H1 (cell line): ENCODE results near the gene TRIOBP.

Experiments used
- POLR2A ChIP-seq, 2 experiments: IDR thresholded peaks; 1 replicate in 1 of 2; 2 replicates in 1 of 2; pipeline ENCODE4 v1.6.1; 2011; ENCODE audit warnings: low read depth in 2 of 2, low read length in 2 of 2, mild to moderate bottlenecking in 2 of 2; ENCODE audit errors: control extremely low read depth in 1 of 2
- TEAD4 ChIP-seq: IDR thresholded peaks from 2 replicates; pipeline ENCODE4 v1.6.1; 2012; ENCODE audit warnings: low read depth, low read length, inconsistent platforms, mixed read lengths
- YY1 ChIP-seq: IDR thresholded peaks from 2 replicates; pipeline ENCODE4 v1.6.1; 2011; ENCODE audit warnings: low read depth, mild to moderate bottlenecking, low read length
- TF ChIP-seq, protein P1 (sequence below), 3 experiments: IDR thresholded peaks; 1 replicate in 2 of 3; 2 replicates in 1 of 3; pipeline versions ENCODE4 v1.5.1 to v1.6.1; 2011; ENCODE audit warnings: low read length in 3 of 3, mild to moderate bottlenecking in 3 of 3, inconsistent platforms in 2 of 3, low read depth in 1 of 3, moderate library complexity in 1 of 3; ENCODE audit not compliant: insufficient read depth in 1 of 3; ENCODE audit errors: control extremely low read depth in 1 of 3

DNA sequence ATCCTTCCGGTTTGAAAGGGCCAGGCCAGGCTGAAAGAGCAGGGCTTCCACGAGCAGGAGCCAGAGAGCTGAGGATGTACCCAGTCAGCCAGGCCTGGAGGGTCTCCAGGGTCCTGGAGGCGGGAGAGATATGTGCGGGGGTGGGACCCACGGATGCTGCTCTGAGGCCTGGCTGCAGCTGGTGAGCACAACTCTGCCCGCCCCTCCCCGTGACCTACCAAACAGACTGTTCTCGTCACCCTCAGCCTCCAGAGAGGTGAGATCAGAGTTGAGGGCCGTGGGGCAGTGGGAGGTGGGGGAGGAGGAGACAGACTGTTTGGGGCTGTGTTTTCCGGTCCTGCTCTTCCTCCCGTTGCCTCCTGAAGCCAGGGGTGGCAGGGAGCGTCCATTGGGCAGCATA lies 42.2 kb downstream of the TRIOBP start:
- TF ChIP-seq POLR2A (IDR thresholded peaks at IDR 0.05; ENCODE audit: control extremely low read depth in 1 of 2, low read depth in 2 of 2, low read length in 2 of 2) = no peak
- TF ChIP-seq, protein P1, sequence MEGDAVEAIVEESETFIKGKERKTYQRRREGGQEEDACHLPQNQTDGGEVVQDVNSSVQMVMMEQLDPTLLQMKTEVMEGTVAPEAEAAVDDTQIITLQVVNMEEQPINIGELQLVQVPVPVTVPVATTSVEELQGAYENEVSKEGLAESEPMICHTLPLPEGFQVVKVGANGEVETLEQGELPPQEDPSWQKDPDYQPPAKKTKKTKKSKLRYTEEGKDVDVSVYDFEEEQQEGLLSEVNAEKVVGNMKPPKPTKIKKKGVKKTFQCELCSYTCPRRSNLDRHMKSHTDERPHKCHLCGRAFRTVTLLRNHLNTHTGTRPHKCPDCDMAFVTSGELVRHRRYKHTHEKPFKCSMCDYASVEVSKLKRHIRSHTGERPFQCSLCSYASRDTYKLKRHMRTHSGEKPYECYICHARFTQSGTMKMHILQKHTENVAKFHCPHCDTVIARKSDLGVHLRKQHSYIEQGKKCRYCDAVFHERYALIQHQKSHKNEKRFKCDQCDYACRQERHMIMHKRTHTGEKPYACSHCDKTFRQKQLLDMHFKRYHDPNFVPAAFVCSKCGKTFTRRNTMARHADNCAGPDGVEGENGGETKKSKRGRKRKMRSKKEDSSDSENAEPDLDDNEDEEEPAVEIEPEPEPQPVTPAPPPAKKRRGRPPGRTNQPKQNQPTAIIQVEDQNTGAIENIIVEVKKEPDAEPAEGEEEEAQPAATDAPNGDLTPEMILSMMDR (IDR thresholded peaks at IDR 0.05; ENCODE audit: control extremely low read depth in 1 of 3, insufficient read depth in 1 of 3, low read depth in 1 of 3, low read length in 3 of 3) = no peak
- TF ChIP-seq TEAD4 = no peak
- no peak for TF ChIP-seq YY1
